Inflammatory macrophage (primary cell): ENCODE data around the gene LTBP3.

Experiments
- DNase-seq, 2 donors: peaks; one replicate each; pipeline ENCODE4 v3.0.0-alpha.2; 2020 to 2022

LTBP3 gene

DNA sequence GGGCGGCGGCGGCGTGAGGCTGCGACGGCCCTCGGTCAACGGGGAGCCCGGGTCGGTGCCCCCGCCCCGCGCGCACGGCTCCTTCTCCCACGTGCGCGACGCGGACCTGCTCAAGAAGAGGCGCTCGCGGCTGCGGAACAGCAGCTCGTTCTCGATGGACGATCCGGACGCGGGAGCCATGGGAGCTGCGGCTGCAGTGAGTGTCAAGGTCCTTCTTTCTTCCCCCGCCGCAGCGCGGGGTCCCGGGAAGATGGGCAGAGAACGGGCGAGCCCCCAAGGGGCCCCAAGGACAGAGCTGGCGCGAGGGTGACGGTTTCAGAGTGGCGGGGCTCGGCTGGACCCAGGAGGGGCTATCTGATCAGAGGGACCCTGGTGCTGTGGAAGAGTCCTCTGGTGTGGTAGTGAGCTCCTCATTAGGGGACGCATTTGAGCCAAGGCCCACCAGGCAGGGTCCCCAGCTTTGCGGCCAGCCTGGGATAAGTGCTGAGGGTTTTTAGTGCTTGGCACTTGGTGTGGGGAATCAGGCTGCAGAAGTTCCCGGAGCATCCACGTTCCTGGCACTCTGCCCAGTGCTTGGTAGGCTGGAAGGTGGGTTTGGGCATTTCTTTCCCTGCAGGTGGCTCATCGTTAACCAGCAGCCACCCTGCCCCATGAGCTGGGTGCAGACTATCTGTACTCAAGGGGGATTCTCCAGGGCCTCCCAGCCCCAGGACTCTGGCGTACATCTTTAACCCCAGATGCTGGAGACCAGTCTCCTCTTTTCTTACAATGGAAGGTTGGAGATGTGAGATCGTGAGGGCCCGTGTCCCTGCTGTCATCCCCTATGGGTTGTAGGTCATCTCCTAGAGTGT, 27.5 kb upstream of the LTBP3 start:
- no peak for DNase-seq

GRCh38 chr11:65584723-65585171, 26.6 kb upstream of the LTBP3 start:
- DNase-seq = no peak

DNA sequence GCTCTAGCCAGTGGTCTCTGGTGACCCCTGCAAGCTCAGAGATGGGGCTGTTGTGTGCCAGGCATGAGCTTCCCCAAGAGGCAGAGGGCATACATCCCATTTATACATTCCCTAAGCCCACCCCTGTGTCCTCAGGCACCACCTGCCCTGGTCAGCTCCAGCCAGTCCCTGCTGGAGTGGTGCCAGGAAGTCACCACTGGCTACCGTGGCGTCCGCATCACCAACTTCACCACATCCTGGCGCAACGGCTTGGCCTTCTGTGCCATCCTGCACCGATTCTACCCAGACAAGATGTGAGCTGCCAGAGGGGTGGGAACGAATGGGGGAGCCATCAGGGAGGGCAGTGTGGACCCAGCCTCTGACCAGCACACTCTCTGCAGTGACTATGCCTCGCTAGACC, 25.9 kb upstream of the LTBP3 start:
- DNase-seq = no peak

DNA sequence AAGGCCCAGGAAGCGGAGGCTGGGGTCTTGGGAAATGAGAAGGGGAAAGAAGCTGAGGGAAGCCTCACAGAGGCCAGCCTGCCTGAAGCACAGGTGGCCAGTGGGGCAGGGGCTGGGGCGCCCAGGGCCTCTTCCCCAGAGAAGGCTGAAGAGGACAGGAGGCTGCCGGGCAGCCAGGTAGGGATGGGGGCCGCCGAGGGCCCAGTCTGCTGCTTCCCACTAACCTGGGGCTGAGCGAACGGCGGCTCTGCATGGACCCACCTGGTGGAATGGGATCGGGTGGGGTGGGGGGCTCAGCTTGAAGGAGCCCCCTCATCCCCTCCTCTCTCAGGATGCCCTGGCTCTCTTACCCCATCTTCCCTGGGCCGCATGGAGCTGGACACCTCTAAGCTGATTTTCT, 25.4 kb upstream of the LTBP3 start:
- no peak for DNase-seq

DNA sequence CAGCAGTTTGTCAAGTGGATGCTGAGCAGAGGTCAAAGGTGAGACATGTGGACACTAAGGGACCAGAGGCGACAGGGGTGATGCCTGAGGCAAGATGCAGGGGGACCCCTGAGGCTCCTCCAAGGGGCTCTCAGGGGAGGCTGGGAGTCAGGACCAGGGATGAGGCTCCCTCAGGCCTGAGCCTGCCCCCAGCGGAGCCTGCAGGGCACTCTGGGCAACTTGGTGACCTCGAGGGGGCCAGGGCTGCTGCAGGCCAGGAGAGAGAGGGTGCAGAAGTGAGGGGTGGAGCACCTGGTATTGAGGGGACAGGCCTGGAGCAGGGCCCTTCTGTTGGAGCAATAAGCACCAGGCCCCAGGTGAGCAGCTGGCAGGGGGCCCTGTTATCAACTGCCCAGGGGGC, 23.8 kb upstream of the LTBP3 start:
- no peak for DNase-seq

DNA sequence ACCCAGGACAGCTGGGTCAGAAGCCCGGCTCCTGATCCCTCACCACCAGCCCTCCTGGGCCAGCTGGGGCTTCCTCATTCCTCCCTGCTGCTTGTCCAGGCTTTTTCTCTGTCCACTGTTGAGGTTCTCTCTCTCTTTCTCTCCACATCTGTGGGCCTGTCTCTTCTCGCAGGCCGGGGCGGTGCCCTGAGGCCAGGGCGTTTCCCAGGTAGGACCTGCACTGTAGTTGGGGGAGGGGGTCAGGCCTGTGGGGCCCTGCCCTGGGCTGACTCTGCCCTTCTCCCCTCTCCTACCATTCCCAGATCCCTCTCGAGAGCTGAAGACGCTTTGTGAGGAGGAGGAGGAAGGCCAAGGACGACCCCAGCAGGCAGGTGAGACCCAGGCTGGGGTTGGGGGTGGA, 22.6 kb upstream of the LTBP3 start:
- no peak for DNase-seq

- no peak for DNase-seq
These were observed 22.0 kb upstream of the LTBP3 start for GRCh38 chr11:65580031-65580692.

DNA sequence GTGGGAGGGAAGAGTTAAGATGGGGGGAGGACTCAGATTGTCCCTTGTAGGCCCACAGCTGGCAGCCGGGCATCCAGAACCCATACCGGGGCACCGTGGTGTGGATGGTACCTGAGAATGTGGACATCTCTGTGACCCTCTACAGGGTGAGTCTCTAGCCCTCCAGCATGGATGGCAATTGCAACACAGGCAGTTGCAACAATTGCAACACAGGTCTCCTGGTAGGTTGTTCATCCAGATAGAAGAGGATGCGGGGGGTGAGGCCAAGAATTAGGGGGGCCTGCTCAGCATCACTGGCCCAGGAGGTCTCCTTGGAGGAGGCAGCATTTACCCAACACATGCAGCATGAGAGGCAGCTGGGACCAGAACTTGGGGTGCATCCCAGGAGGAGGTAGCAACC, 21.1 kb upstream of the LTBP3 start:
- DNase-seq = no peak

DNA sequence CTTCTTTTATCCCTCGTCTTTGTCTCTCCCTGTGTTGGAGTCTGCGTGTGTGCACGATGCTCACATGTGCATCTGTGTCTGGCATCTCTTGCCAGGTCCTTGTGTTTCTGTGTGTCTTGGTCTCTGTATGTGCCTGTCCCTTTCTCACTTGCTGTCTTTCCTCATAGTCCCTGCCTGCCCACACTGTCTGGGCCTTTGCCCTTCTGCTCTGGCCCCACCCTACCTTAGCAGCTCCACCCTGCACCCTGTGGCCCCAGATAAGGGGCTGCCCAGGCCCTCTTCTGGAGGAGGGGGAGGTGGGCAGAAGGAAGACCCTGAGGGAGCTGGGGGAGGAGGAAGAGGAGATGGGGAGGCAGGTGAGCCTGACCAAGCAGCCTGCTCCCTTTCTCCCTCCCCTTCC, 20.5 kb upstream of the LTBP3 start:
- DNase-seq = no peak

GRCh38 chr11:65578134-65578533, 20.0 kb upstream of the LTBP3 start:
- DNase-seq = no peak

GRCh38 chr11:65577756-65578109, 19.6 kb upstream of the LTBP3 start:
- DNase-seq = no peak

GRCh38 chr11:65576867-65577755, 19.0 kb upstream of the LTBP3 start:
- peak; percentile 89 to 90 for DNase-seq

- peak; percentile 54 to 83 for DNase-seq
These were observed 18.2 kb upstream of the LTBP3 start for GRCh38 chr11:65576232-65576866.

DNA sequence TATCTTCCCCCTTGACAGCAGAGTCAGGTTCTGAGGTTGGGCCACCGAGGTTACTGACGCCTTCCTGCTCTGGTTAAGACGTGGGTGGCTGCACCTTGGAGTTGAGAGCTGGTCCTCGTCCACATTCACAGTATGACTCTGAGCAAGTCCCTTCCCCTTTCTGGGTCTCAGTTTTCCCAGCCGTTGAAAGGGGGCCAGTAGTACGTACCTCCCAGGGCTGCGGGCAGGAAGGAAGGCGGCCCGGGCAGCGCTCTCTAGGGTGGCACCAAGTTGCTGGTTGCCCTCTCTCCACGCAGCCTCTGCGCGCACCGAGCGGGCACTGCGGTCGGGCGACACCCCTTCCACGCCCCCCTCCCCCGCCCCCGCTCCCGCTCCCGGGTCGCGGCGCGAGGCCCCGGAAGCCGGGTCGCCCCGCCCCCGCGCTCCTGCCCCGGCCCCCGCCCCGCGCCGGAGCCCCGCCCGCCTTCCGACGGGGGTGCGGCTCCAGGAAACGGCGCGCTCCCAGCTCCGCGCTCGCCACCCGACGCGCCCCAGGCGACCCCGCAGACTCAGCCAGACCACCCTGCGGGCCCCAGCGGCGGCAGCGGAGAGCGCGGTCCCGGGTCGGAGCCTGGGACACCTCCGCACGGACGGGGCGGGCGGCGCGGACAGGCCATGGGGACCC, 17.5 kb upstream of the LTBP3 start, which contains the start of gene EHBP1L1:
TSS of gene EHBP1L1 (plus strand) at position 486 of the 664 bp plus-strand sequence. CDS start 250 bp downstream, outside the sequence.
- DNase-seq = peak; percentile 83 to 90

DNA sequence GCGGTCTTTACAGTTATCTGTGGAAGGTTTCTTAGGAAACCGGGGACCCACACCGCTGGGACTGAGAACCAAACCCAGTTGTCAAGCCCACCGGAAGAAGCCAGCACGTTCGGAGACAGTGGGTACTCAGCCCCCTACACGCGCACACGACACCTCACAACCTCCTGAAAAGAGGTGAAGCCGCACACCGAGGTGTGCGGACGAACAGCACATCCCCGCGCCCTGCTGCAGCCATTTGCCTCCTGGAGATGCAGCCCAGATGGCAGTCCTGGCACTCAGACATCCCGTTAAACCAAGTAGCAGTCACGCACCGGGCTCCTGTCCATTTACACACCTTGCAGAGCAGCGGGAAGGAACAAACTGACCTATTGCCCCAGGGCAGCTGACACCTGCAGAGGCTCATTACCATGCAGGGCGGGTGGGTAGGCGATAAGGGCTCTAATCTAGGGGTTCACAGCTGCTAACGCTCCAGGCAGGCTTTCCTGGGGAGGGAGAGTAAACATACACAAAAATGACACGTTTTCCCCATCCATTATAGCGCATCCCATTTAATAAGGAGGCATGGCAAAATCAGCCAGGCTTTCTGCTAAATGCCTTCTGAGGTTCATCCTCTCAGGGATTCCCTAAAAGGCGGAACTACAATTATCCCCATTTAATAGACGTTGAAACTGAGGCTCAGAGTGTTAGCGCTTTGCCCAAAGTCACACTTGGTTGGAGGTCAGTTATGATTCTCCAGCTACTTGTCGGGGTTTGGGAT, 16.8 kb upstream of the LTBP3 start:
- DNase-seq = no peak

GRCh38 chr11:65574109-65574810, 16.1 kb upstream of the LTBP3 start:
- peak; percentile 97 to 98 for DNase-seq

GRCh38 chr11:65573391-65574079, 15.4 kb upstream of the LTBP3 start:
- DNase-seq = no peak

- peak; percentile 84 to 87 for DNase-seq
These were observed 14.3 kb upstream of the LTBP3 start, which contains the start of gene FAM89B for GRCh38 chr11:65572356-65573051. Gene FAM89B (plus strand): TSS chr11:65572538. CDS start chr11:65572670, 132 bp downstream.

- DNase-seq = no peak
These were observed 13.8 kb upstream of the LTBP3 start for GRCh38 chr11:65571940-65572339.
